HG03025 (cell line): ENCODE measurements around the gene CYB561A3.
"Not testable (repeated sequence)": the region's sequence is repeated elsewhere in the genome, so short reads cannot be mapped to it uniquely, and the experiment has no call there.

ENCODE experiments used
- ATAC-seq: cut with Tn5 transposase; IDR thresholded peaks from one replicate; pipeline ENCODE4 v1.9.1; 2021; ENCODE audit warnings: mild to moderate bottlenecking, moderate library complexity; ENCODE audit not compliant: unreplicated experiment, low FRiP score

The CYB561A3 gene, protein sequence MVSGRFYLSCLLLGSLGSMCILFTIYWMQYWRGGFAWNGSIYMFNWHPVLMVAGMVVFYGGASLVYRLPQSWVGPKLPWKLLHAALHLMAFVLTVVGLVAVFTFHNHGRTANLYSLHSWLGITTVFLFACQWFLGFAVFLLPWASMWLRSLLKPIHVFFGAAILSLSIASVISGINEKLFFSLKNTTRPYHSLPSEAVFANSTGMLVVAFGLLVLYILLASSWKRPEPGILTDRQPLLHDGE

DNA sequence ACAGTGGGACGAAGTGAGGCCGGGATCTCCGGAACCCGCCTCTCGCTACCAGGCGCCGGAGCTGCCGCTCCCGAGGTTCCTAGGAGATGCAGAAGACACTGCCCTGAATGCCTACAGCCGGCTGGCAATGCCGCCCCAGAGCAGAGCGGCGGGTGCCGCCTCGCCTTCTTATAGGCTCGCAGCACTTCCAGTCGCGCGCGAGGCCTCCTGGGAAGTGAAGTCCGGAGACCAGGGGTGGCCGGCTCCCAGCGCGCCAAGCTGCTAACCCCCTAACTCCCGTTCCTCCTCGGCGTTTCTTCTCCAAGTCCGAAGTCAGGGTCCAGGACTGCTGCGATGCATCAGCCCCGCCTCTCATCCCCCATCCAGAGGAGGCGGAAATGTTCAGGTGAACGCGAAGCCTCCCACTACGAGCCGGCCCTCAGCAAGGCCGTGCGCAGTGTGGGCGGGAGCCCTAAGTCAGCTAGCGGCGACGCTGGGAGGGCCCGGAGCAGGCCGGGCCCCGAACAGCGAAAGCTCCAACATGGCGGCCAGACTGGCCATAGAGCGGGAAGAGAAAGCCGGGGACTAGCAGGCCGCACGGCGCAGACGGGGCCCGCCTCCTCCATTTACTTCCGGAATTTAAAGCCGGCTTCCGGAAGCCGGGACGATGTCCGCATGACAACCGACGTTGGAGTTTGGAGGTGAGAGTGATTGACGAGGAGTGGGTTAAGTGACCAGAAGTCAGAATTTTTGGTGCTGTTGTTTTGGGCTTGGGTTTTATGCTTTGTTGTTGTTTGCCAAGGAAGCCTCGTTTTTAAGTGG lies at the start of gene CYB561A3, which contains the start of gene TMEM138:
Gene CYB561A3, minus strand, starts transcription at position 142 of the 801 bp plus-strand sequence. CDS start 5,169 bp downstream, outside the sequence.
Gene TMEM138, plus strand, starts transcription at position 634 of the 801 bp plus-strand sequence. CDS start 2,017 bp downstream, outside the sequence.
- ATAC-seq, result peak; percentile 76

DNA sequence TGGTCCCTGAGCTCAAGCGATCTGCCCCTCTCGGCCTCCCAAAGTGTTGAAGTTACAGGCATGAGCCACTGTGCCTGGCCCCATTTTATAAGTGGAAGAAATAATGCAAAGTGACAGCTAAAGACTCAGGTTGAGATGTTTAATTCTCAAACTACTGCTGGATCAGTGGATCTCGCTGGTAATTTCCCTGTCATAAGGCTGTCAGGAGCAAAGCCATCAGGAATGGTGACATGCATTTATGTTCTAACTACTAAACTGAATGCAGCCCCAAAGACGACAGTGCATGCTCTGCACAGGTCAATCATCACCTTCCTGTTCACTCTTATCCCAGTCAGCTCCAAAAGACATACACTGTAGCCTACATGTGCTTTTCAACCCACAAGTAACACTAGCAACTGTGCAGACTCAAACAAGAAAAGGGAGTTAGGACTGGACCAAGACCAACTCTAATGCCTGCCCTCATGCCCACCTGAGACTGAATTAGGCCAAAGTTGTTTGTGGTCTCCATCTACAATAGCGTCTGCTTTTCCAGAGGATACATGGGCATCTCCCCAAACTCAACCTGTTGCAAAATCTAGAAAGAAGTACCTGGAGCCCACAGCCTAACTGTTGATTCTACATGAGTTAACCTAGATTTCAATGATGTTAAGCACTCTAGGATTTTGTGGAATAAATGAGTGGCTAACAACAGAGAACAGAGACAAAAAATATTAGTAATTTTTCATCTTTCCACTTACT lies 45.5 kb upstream of the CYB561A3 start:
- ATAC-seq, result no peak

DNA sequence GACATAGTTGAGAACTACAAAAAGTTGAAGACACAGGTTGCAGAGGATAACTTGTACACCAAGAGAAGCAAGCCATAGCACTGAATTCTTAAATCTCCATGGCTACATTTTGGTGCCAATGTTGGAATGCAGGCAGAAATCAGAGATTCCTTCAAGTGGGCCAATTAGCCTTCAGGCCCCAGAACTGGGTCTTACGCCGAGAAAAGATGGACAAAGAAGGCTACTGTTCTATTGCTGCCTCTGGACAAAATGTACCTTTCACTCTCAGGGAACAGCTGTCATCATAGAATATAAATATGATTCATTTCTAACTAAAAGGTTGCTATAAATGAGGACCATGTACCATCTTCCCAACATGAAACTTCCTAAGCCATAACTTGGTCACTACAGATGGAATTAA lies 44.4 kb upstream of the CYB561A3 start:
- no peak for ATAC-seq

DNA sequence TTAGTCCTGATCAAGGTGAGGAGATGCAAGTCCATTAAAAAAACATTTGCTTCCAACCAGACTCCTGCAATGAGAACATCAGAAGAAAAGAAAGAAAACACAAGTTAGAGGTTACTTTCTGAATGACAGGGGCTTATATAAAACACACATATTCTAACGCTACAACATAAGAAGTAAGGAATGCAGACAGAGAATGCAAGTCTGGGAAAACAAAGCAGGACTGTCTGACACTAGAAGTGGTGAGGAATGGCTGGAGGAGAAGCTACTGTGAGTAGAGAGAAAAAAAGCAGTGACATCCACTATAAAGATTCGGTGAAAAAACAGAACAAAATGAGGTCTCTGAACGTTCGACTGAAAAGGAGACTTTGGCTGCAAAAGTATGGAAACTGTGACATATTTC lies 43.0 kb upstream of the CYB561A3 start:
- no peak for ATAC-seq

DNA sequence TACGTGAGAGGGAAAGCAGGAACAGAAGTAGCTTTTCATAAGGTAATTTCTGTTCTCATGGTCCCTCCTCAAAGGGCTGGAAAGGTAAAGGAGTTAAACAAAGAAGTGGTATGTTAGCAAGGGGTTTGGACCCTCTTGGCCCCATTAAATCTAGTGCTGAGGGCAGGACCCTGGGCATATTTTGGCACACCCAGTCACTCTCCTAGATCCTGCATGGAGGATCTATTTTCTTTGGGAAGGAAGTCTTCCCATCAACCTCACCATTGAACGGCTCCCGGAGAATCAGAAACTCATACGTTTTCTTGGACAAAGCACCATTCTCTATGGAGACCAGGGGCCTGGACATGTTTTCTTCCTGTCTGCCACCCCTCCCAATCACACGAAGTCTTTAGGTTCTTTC lies 42.4 kb upstream of the CYB561A3 start:
- no peak for ATAC-seq

DNA sequence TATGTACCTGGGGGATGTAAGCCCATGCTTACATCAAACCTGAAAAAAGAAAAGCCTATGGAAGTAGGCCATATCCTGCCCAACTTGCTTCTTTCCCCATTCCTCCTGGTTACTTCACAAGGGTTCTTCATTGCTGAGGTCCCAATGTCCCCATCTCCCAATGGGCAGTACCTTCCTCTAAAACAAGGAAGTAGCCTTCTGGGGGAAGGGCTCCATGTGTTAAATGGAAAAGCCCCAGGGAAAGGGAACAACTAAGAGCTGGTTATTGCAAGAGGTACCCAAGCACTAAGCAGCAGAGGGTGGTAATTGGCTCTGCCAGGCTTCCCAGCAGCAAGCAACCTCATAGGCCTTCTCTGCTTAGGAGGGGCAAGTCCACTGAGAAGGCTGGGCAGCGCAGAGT lies 42.0 kb upstream of the CYB561A3 start:
- ATAC-seq, result no peak

DNA sequence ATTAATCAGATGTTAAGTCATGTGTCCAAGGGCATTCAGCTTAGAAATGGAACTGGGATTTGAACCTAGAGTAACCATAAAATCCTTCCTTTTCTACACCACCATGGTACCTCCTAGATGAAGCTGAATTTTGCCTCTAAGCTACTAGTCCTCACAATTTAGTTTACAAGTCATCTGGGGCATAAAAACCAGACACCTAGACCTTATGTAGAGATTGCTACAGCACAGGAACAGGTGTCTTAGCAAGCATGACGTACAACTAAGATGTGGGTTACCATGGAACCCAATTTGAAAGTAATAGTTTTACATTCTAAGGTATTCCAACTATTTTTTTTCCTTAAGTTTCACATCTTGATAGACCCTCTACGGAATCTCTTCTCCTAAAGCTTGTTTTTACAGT lies 39.9 kb upstream of the CYB561A3 start:
- ATAC-seq, result no peak

DNA sequence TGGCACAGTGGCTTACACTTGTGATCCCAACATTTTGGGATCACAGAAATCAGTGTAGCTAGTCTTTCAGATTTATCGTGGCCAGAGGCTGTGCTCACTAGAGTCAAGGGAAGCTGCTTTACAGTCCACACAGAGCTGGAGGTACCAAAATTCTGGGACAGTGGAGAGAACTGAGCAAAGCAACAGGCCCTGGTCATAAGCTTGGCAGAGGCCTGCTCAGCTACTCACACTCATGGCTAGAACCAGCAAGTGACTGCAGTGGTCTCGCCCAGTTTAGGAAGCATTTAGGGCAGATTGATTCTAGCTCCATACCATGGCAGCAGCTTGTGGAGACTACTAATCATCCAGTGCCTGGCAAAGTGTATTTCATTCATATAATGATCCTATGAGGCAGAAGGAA lies 39.5 kb upstream of the CYB561A3 start:
- ATAC-seq, result no peak

DNA sequence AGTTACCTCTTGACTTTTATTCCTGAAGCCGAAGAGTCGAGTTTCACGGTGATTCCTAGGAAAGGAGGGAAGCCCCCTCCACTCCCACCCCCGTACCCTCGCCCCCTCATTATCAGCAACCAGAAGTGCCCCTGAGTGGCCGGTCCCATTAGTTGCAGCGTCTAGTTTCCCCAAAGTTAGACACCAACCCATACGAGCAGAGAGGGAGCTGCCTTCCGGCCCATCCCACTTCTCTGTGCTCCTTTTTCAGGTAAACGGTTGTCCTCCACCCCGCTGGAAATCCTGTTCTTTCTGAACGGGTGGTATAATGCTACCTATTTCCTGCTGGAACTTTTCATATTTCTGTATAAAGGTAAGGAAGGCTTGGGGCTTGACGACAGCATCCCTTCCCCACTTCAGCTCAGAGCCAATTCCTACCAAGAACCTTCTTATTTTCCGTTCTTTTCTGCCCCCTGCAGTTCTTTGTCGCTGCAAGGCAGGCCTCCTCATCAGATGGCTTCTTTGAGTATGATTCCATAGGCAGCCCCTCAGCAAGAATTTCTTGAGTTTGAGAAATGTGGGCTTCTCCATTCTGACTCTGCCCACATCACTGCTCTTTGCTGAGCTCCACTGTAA lies 31.4 kb upstream of the CYB561A3 start:
- ATAC-seq, result no peak

DNA sequence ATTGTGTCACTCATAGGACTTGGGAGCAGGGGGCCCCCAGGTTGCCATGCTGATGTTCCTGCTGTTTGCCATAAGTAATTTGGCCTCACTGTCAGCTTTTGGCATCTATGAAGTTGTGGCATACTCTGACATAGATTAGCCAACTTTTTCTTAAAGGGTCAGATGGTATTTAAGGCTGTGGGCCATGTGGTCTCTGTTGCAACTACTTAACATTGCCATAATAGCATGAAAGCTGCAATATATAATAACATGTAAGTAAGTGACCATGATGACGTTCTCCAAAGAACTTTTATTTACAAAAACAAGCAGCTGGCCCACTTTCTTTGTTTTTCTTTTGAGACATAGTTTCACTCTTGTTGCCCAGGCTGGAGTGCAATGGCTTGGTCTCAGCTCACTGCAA lies 28.5 kb upstream of the CYB561A3 start:
- ATAC-seq, result no peak

DNA sequence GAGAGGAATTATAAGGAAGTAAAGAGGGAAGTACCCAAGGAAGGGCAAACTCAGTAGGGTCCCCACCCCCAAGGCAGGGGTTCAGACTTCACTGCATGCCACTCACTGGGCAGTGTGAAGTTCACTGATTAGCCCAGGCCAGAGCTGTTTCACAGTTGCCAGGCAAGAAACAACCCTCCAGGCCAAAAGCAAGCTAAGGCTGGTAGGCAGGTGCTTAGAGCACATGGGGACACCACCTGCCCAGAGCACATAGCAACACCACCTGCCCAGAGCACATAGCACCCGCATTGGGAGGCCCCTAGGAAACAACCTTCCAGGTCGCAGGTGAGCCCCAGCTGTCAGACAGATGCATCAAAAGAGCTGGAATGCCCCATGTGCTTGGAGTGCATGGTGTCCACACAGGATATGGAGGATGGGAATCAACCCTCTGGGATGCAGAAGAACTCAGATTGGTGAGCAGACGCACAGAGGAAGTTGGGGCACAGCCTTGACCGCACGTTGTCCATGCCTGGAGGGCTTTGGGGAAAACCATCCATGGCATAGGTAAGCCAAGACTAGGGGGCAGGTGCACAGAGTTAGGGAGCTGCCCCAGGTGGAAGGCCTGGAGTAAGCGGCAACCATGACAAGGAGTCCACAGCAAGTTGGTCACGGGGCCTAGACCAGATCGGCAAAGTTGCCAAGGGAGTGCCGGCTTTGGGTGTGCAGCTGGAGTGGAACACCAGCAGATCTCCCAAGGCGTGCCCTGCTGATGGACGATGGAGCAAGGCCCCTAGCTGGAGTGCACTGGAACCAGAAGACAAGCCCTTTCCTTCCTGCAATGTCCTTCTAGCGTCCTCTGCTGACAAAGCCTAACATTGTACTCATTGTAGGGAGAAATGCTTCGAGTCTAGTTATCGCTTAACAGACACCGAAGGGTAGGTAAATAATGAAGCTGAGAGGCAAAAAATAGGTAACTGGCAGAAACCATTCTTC lies 22.9 kb upstream of the CYB561A3 start:
- ATAC-seq, result no peak

DNA sequence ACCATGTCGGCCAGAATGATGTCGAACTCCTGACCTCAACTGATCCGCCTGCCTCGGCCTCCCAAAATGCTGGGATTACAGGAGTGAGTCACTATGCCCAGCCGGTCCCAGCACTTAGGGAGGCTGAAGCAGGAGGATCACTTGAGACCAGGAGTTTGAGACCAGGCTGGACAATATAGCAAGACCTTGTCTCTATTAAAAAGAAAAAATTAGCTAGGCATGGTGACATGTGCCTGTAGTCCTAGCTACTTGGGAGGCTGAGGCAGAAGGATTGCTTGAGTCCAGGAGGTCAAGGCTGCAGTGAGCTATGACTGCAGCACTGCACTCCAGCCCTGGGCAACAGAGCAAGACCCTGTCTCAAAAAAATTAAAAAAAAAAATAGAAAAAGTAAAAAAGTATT lies 22.2 kb upstream of the CYB561A3 start:
- not testable (repeated sequence) for ATAC-seq

DNA sequence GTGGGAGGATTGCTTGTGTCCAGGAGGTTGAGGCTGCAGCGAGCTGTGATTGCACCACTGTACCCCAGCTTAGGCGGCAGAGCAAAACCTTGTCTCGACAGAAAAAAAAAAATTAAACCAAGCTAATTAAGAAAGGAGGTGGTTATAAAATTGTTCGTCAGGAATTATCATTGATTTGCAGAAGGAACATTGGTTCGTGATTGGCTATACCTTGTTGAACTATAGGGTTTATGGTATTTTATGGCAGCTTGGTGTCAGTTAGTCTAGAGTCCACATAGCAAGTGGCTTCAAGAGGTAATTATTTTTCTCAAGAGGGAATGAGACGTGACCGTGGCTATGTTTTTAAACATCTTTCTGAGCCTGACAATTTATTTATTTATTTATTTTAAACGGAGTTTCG lies 19.2 kb upstream of the CYB561A3 start:
- no peak for ATAC-seq

DNA sequence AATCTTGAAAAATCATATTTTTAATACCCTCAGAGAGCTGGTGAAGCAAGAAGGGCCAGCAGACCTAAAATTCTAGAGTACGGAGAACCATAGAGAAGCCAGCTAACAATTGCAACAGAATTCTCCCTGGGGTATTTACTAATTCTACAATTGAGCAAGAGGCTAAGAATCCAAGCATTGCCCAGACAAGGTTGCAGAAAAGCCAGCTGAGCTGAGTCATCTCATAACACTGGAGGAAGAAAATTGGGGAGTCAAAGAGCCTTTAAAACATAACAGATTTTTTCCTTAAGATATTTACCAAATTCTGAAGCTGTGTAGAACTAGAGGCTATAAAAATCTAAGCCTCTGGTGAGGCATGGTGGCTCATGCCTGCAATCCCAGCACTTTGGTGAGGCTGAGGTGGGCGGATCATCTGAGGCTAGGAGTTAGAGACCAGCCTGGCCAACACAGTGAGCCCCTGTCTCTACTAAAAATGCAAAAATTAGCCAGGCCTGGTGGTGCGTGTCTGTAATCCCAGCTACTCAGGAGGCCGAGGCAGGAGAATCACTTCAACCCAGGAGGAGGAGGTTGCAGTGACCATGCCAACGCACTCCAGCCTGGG lies 17.1 kb upstream of the CYB561A3 start:
- no peak for ATAC-seq

DNA sequence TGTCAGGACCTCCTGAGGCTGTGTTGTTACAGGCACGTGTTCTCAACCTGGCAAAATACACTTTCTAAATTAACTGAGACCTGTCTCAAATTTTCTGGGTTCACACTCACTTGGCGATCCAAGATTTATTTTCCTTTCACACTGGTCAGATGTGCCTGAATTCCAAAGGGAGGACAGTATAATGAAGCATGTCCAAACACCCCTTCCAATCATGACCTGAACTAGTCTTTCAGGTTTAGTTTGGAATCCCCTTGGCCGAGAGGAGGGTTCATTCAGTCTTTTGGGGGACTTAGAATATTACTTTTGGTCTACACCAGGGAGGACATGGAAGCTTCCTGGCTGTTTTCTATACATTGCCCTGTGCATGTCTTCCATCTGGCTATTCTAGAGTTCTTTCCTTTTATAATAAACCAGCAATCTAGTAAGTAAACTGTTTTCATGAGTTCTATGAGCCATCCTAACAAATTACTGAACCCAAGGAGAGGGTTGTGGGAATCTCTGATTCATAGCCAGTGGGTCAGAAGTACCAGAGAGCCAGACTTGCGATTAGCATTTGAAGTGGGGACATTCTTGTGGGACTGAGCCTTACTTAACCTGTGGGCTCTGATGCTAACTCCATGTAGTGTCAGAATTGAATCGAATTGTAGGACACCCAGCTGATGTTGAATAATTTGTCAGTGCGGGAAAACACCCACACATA lies 15.9 kb upstream of the CYB561A3 start:
- no peak for ATAC-seq

DNA sequence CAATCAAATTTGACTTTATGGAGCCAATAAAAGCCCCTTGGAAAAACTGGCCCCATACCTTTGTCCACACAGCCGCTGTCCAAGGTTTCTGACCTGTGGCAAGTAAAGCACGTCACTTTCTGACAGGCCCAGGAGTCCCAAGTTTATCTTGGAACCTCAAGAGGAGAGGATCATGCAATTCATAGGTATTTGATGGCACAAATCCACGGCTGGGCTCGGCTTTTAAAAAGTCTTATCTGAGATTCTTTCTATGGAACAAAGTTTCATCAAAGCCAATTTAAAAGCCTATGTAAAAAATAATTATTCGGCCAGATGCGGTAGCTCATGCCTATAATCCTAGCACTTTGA lies 14.1 kb upstream of the CYB561A3 start:
- no peak for ATAC-seq

DNA sequence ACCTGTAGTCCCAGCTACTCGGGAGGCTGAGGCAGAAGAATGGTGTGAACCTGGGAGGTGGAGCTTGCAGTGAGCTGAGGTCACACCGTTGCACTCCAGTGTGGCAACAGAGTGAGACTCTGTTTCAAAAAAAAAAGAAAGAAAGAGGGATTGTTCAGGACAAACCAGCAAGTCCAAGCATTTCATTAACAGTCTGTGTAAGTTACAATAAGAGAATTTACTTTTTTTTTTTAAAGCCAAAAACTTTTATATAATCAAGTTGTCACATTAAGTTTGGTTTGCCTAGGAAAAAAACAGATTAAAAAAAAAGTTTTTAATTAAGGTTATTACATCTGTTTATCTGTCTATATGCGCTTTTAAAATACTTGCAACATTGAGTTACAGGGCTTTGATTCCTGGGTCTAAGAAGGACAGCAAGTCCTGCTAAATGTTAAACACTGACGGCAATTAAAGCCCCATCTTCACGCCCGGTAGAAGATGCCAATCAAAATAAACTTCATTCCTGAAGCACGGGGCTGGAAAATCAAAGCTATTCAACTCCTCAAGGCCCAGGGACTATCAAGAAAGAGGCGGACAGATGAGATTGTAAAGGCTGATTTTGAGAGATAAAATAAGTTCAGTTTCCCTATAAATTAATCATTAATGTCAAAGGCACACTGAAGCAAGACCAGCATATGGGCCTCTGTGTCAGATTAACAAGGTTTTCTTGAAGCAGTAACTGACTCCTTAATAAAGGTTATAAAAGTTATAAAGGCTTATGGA lies 11.2 kb upstream of the CYB561A3 start:
- ATAC-seq, result no peak

DNA sequence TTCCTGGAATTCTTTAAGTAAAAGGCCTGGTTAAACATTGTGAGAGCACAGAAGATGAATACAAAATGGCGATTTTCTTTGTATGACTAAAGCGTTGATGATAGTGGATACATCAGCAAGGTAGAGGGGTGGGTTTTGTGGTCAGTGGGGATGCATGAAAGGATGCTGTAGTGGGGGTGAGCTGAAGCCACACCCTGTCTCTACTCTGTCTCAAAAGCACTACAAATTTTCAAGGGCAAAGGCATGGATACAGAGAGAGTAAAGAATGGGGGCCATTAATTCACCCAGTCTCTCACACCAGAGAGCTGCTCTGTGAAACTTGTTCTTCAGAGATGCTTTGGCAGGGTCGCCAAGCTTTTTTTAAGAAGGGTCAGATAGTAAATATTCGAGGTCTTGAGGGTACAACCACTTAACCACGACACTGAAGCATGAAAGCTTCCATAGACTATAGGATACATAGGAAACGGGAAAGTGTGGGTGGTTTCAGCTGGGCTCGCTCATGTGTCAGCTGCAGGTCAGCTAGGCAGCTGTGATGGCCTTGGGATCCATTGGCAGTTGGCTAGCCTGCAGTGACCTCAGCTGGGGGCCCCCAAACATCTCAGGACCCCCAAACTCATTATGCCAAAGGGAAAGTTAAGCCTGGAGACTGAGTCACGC lies 8.8 kb upstream of the CYB561A3 start:
- no peak for ATAC-seq
